GM12878 (cell line): Measurements from ENCODE around the gene LDLR. TPM values are rescaled to one million over a fixed set of nuclear protein-coding genes. Genes with fewer than 3 reads are reported as not detected.

Source experiments
- BMI1 ChIP-seq: fragments of 450-650 bp; IDR thresholded peaks from 2 replicates; pipeline ENCODE4 v1.6.1; 2016; ENCODE audit warnings: mild to moderate bottlenecking, moderate library complexity, borderline replicate concordance
- EGR1 ChIP-seq, 2 experiments: IDR thresholded peaks; 1 replicate in 1 of 2; 2 replicates in 1 of 2; pipeline ENCODE4 v1.6.1; 2011 to 2012; ENCODE audit warnings: low read depth in 2 of 2, low read length in 2 of 2, borderline replicate concordance in 1 of 2, mild to moderate bottlenecking in 1 of 2, moderate library complexity in 1 of 2
- FOS ChIP-seq: IDR thresholded peaks from 3 replicates; pipeline ENCODE4 v1.6.1; 2011; ENCODE audit warnings: borderline replicate concordance; ENCODE audit not compliant: insufficient read length; ENCODE audit errors: extremely low read depth
- HDAC2 ChIP-seq: fragments of 200-600 bp; sonication (generic); IDR thresholded peaks from 2 replicates; pipeline ENCODE4 v1.6.1; 2017
- HDAC6 ChIP-seq: fragments of 200-600 bp; sonication (generic); IDR thresholded peaks from one replicate; pipeline ENCODE4 v1.8.0; 2017; ENCODE audit warnings: antibody characterized with exemption; ENCODE audit not compliant: unreplicated experiment
- IRF4 ChIP-seq: IDR thresholded peaks from 2 replicates; pipeline ENCODE4 v1.6.1; 2011; ENCODE audit warnings: low read depth, low read length
- IRF5 ChIP-seq: fragments of 450-650 bp; IDR thresholded peaks from 2 replicates; pipeline ENCODE4 v1.6.1; 2017; ENCODE audit warnings: borderline replicate concordance
- LARP7 ChIP-seq: fragments of 450-650 bp; IDR thresholded peaks from 2 replicates; pipeline ENCODE4 v1.6.1; 2017; ENCODE audit warnings: mild to moderate bottlenecking
- MYB ChIP-seq: fragments of 150-350 bp; IDR thresholded peaks from 2 replicates; pipeline ENCODE4 v1.6.1; 2014; ENCODE audit warnings: mild to moderate bottlenecking, low read depth, low read length, borderline replicate concordance
- SIX5 ChIP-seq: IDR thresholded peaks from 2 replicates; pipeline ENCODE4 v1.6.1; 2011; ENCODE audit warnings: mild to moderate bottlenecking, low read depth, low read length, moderate library complexity; ENCODE audit not compliant: severe bottlenecking
- TBL1XR1 ChIP-seq: IDR thresholded peaks from 2 replicates; pipeline ENCODE4 v1.6.1; 2012; ENCODE audit warnings: low read depth, low read length, improper control_type of control experiment
- TCF7 ChIP-seq: IDR thresholded peaks from 2 replicates; pipeline ENCODE4 v1.6.1; 2014; ENCODE audit warnings: antibody characterized with exemption, borderline replicate concordance
- WRNIP1 ChIP-seq: IDR thresholded peaks from 2 replicates; pipeline ENCODE4 v1.6.1; 2011; ENCODE audit warnings: low read depth, low read length, improper control_type of control experiment, borderline replicate concordance
- ZNF274 ChIP-seq: IDR thresholded peaks from one replicate; pipeline ENCODE4 v1.8.0; 2011; ENCODE audit not compliant: insufficient read length, insufficient read depth
- polyA plus RNA-seq, 11 experiments: library from polyadenylated mRNA; depleted of rRNA in 4 of 11; unstranded in 6 of 11; stranded (reverse) in 5 of 11; fragments of >200 nt; fragmentation: Nextera tagmentation in 4 of 11; fragmentation: Illumina TruSeq in 1 of 11; extraction: Ambion mirVana in 4 of 11; extraction: Trizol in 1 of 11; gene quantifications; 1 replicate in 1 of 11; 2 replicates in 10 of 11; pipeline versions ENCODE4 v1.2.1 to v1.2.3, GENCODE V29; 2011 to 2016; ENCODE audit warnings: inconsistent platforms in 2 of 11, missing spikeins in 2 of 11, low read depth in 1 of 11
- total RNA-seq, 4 experiments: library from RNA; depleted of rRNA in 3 of 4; stranded (reverse); fragments of >200 nt in 3 of 4; fragmentation: Illumina TruSeq in 1 of 4; extraction: Trizol in 1 of 4; gene quantifications; 2 replicates each; pipeline versions ENCODE4 v1.2.1 to v1.2.3, GENCODE V29; 2013 to 2021
- TF ChIP-seq, protein P1 (sequence below): fragments of 450-650 bp; IDR thresholded peaks from 2 replicates; pipeline ENCODE4 v1.6.1; 2017; ENCODE audit warnings: antibody characterized with exemption, mild to moderate bottlenecking, moderate library complexity
- TF ChIP-seq, protein P2 (sequence below): IDR thresholded peaks from 2 replicates; pipeline ENCODE4 v1.6.1; 2011; ENCODE audit warnings: borderline replicate concordance, low read depth, mild to moderate bottlenecking, moderate library complexity, low read length; ENCODE audit not compliant: insufficient read depth, poor library complexity, severe bottlenecking
- TF ChIP-seq, protein P3 (sequence below), 3 experiments: IDR thresholded peaks in 2 of 3; conservative IDR thresholded peaks in 1 of 3; 2 replicates each; pipeline ENCODE4 v1.5.1; 2011; ENCODE audit warnings: low read depth in 3 of 3, low read length in 3 of 3, mild to moderate bottlenecking in 3 of 3, control low read depth in 2 of 3, moderate library complexity in 2 of 3, inconsistent platforms in 1 of 3, mixed read lengths in 1 of 3; ENCODE audit not compliant: control insufficient read depth in 2 of 3, insufficient read depth in 1 of 3; ENCODE audit errors: extremely low read depth in 1 of 3

The LDLR gene
- total and polyA plus RNA-seq, 10 of the 15 experiments (the other 5 are each of a cell fraction or from before 2014, with no cell fraction given), result 11.3 to 59.2 (median 27.3) TPM

DNA sequence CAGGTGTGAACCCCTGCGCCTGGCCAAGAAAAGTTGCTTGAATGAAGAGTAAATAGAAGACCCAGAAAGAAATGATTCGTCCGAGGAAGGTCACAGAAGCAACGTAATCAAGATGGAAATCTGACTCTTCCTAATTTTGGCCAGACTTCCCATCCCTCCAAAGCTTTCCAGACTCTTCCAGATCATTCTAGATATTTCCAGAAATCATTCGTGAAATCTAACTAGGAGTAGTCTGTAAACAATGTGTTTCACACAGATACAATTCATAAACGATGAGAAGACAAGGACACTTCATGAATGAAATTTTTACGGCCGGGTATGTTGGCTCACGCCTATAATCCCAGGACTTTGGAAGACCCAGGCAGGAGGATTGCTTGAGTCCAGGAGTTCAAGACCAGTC, 9.3 kb upstream of the LDLR start (continued):
- TF ChIP-seq, protein P1, sequence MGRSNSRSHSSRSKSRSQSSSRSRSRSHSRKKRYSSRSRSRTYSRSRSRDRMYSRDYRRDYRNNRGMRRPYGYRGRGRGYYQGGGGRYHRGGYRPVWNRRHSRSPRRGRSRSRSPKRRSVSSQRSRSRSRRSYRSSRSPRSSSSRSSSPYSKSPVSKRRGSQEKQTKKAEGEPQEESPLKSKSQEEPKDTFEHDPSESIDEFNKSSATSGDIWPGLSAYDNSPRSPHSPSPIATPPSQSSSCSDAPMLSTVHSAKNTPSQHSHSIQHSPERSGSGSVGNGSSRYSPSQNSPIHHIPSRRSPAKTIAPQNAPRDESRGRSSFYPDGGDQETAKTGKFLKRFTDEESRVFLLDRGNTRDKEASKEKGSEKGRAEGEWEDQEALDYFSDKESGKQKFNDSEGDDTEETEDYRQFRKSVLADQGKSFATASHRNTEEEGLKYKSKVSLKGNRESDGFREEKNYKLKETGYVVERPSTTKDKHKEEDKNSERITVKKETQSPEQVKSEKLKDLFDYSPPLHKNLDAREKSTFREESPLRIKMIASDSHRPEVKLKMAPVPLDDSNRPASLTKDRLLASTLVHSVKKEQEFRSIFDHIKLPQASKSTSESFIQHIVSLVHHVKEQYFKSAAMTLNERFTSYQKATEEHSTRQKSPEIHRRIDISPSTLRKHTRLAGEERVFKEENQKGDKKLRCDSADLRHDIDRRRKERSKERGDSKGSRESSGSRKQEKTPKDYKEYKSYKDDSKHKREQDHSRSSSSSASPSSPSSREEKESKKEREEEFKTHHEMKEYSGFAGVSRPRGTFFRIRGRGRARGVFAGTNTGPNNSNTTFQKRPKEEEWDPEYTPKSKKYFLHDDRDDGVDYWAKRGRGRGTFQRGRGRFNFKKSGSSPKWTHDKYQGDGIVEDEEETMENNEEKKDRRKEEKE, result no peak
- TF ChIP-seq LARP7 (no peak), TCF7 (no peak), MYB (no peak), HDAC2 (no peak), HDAC6 (no peak), IRF4 (no peak), BMI1 (no peak), IRF5 (no peak), SIX5 (no peak), EGR1 (IDR thresholded peaks at IDR 0.05; ENCODE audit: borderline replicate concordance in 1 of 2, low read depth in 2 of 2, low read length in 2 of 2) (no peak), FOS (no peak), ZNF274 (no peak), TBL1XR1 (no peak), WRNIP1 (no peak)
- TF ChIP-seq, protein P2, sequence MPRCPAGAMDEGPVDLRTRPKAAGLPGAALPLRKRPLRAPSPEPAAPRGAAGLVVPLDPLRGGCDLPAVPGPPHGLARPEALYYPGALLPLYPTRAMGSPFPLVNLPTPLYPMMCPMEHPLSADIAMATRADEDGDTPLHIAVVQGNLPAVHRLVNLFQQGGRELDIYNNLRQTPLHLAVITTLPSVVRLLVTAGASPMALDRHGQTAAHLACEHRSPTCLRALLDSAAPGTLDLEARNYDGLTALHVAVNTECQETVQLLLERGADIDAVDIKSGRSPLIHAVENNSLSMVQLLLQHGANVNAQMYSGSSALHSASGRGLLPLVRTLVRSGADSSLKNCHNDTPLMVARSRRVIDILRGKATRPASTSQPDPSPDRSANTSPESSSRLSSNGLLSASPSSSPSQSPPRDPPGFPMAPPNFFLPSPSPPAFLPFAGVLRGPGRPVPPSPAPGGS, result no peak
- TF ChIP-seq, protein P3, sequence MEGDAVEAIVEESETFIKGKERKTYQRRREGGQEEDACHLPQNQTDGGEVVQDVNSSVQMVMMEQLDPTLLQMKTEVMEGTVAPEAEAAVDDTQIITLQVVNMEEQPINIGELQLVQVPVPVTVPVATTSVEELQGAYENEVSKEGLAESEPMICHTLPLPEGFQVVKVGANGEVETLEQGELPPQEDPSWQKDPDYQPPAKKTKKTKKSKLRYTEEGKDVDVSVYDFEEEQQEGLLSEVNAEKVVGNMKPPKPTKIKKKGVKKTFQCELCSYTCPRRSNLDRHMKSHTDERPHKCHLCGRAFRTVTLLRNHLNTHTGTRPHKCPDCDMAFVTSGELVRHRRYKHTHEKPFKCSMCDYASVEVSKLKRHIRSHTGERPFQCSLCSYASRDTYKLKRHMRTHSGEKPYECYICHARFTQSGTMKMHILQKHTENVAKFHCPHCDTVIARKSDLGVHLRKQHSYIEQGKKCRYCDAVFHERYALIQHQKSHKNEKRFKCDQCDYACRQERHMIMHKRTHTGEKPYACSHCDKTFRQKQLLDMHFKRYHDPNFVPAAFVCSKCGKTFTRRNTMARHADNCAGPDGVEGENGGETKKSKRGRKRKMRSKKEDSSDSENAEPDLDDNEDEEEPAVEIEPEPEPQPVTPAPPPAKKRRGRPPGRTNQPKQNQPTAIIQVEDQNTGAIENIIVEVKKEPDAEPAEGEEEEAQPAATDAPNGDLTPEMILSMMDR (IDR thresholded peaks at IDR 0.05 in 2 of 3, conservative IDR thresholded peaks at IDR 0.05 in 1 of 3; ENCODE audit: control insufficient read depth in 2 of 3, extremely low read depth in 1 of 3, insufficient read depth in 1 of 3, low read depth in 3 of 3, low read length in 3 of 3), result no peak
